GM21723 (cell line): ENCODE measurements around the gene MED27.

ENCODE experiments used
- ATAC-seq: cut with Tn5 transposase; IDR thresholded peaks from one replicate; pipeline ENCODE4 v1.9.1; 2021; ENCODE audit warnings: mild to moderate bottlenecking, moderate library complexity; ENCODE audit not compliant: unreplicated experiment

MED27 gene

DNA sequence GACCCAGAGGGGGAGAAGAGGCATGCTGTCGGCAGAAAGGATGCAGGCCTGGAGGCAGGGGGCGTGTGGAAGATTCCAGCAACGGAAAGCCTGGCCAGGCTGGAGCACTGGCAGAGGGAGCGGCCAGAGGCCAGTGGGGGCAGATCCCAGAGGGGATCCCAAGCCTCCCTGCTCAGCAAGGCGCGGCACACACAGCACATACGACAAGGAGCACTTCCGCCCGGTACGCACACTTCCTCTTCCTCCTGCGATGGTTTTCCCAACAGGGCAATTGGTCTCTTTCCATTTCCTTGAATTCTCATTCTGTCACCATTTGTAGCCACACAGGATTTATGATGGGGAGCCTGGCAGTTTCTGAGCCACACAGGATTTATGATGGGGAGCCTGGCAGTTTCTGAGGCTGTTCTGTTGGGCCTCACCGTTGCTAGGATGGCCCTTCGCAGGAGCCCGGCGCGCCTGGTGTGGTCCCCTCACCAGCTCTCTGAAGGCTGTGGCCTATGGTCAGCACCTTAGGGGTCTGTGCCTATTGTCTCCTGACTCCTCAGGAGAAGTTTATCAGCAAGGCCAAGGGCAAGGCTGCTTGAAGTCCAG, 216.3 kb downstream of the MED27 start:
- no peak for ATAC-seq

DNA sequence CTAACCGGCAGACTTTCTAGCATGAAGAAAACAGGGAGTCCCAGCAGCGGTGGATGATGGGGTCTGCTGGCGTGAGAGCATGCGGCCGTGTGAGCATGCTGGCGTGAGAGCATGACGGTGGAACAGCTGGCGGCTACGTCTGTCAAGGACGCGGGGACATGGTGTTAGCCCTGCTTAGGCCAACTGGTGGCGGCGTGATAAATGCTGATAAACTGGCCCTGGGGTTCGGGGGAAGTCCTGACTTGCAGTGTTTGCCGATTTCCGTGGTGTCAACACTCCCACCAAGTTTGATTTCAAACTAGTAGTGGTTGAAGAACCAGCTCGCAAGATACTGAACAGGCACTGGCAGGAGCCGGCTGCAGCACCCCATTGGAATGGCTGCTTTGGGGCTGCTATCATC, 217.4 kb downstream of the MED27 start:
- no peak for ATAC-seq

DNA sequence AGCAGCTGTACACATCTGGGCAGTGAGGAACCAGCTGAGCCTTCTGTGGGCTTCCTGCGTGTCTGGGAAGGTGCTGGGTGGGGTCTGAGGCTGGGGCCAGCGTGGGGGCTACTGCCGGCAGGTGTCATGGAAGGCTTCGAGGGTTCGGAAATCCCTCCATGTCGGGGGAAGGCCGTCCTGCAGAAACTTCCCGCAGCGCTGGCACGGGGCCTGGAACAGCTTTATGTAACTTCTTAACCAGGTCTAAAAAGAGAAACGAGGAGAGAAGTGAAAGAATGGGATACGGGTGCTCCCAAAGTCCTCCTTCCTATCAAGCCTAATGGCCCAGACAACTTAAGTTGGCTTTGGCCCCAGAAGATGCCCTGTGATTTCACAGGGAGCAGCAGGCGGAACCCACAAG, 219.2 kb downstream of the MED27 start:
- ATAC-seq, result no peak

- no peak for ATAC-seq
Observed at GRCh38 chr9:131858147-131858546, 221.5 kb downstream of the MED27 start.

- ATAC-seq, result no peak
Observed at GRCh38 chr9:131856105-131856504, 223.6 kb downstream of the MED27 start.

GRCh38 chr9:131854896-131855613, 224.6 kb downstream of the MED27 start:
- ATAC-seq, result no peak

DNA sequence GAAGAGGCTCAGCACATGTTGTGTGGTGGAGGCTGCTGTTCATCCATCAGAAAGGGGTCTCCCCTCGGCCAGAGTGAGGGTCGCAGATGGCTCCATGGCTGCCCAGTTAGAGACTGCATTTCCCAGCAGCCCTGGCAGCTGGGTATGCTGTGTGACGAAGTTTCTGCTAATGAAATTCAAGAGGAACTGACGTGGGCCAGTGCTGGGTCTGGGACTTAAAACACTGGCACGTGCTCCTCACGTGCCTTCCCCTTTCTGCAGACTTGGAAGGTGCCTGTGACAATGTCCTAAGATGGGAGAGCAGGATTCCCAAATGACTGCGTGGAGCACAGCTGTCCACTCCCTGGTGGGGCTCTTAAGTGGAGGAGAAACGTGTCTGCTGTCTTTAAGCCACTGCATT, 225.3 kb downstream of the MED27 start:
- ATAC-seq, result no peak

DNA sequence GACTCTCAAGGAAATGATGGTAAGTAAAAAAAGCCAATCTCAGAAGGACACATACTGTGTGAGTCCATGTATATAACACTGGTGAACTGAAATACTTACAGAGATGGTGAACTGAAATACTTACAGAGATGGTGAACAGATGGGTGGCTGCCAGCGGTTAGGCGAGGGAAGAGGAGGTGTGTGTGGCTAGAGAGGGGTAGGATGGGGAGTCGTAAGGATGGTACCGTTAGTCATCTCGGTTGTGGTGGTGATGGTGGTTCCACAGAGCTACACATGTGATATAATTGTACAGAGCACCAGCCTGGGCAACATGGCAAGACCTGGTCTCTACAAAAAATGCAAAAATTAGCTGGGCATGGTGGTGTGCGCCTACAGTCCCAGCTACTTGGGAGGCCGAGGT, 226.2 kb downstream of the MED27 start:
- no peak for ATAC-seq

- ATAC-seq, result no peak
Observed at GRCh38 chr9:131851414-131851813, 228.3 kb downstream of the MED27 start.

- ATAC-seq, result no peak
Observed at GRCh38 chr9:131849391-131849790, 230.3 kb downstream of the MED27 start.

DNA sequence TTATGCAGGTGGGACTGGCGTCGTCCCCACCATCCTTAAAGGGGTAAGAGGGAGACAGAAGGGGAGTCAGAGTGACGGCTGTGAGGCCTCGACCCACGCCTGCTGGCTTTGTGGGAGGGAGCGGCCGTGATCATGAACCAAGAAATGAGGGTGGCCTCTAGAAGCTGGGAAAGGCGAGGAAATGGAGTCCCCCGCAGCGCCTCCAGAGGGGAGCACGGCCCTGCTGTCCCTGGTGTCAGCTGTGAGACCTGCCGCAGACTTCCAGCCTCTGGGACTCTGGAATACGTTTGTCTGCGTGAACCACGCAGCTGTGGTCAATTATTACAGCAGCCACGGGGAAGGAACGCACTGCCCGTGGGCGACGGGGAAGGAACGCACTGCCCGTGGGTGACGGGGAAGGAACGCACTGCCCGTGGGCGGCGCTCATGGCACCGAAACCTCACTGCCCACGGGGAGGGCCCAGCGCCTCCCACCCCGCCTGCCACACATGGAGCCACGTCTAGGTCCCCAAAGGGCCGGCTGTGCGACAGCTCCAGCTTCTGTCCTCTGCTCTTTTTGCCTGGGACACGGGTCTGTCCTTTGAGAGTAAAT, 231.0 kb downstream of the MED27 start:
- ATAC-seq, result no peak

DNA sequence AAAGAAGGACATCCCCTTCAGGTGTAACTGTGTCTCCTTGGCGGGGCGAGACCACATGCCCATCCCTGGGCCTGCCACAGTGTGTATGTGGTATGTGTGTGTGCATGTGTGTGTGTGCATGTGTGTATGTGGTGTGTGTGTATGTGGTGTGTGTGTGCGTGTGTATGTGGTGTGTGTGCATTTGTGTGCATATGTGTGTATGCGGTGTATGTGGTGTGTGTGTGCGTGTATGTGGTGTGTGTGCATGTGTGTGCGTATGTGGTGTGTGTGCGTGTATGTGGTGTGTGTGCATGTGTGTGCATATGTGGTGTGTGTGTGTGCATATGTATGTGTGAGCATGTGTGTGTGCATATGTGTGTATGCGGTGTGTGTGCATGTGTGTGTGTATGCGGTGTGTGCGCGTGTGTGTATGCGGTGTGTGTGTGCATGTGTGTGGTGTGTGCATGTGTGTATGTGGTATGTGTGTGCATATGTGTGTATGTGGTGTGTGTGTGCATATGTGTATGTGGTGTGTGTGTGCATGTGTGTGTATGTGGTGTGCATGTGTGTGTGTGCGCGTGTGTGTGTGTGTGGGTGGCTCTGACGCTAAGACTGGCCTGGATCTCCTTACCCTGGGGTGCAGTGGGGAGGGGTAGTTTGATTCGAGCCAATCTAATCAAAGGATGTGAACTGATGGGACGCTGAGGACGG, 231.9 kb downstream of the MED27 start:
- no peak for ATAC-seq

DNA sequence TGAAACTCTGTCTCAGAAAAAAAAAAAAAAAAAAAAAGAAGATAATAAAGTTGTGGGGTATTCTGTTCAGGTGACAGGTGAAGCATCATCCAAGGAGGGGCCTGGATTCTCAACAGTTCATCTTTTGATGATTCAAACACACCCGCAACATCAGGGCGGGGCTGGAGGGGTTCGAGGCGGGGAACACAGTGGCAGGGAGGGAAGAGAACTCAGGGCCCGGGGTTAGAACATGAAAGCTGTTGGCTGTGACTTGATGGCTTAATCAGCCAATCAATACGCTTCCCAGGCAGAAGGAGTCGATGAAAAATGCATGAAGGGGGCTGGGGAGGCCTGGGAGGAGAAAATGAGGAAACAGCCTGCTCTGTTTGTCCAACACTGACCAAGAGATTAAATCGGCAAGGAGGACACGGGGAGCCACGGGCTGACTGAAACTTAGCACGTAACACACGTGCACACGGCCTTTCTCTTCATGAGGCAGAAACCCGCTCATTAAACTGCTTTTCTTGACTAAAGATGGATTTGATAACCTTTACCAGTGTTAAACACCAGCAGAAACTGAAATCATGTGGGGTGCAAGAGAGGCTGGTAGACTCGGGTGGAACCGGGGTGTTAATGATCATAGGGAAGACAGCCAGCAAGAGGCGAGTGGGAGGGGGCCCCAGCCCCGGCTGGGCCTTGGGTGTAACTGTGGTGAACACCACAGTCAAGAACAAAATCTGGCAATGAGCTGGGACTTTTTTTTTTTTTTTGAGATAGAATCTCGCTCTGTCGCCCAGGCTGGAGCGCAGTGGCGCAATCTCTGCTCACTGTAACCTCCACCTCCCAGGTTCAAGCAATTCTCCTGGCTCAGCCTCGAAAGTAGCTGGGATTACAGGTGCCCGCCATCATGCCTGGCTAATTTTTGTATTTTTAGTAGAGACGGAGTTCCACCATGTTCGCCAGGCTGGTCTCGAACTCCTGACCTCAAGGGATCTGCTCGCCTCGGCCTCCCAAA, 234.1 kb downstream of the MED27 start:
- ATAC-seq, result no peak

- ATAC-seq, result no peak
Observed at GRCh38 chr9:131844745-131845118, 234.9 kb downstream of the MED27 start.

DNA sequence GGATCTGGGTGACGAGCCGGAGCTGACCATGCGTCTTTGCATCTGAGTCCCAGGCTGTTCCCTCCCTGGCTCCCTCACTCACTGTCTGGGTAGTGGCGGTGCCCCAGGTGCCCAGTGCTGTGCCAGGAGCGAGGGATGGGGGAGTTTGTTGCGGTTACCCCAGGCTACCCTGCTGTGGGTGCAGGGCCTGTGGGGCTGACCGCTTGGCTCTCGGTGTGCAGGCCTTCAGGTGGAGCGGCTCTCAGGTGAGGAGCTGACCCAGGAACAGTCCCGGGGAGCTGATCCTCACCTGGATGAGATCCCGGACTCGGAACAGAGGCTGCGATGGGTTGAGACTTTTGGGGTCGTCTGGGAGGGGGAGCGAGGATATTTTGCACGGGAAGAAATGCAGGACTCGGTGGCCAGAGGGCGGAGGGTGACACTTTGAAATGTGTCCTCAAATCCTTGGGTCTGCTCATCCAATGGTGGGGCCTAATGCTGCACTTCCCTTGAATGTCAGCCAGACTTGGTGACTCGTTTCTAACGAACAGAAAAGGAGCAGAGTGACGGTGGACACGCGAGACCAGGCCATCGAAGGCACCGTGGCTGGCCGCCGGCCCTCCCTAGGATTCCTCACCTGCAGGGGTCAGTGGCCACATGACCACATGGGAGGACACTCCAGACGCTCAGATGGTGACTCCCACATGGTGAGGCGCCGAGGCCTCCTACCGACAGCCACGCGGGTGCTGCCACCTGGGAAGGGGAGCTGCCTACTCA, 235.5 kb downstream of the MED27 start:
- ATAC-seq, result no peak

- no peak for ATAC-seq
Observed at GRCh38 chr9:131841765-131842318, 237.8 kb downstream of the MED27 start.

DNA sequence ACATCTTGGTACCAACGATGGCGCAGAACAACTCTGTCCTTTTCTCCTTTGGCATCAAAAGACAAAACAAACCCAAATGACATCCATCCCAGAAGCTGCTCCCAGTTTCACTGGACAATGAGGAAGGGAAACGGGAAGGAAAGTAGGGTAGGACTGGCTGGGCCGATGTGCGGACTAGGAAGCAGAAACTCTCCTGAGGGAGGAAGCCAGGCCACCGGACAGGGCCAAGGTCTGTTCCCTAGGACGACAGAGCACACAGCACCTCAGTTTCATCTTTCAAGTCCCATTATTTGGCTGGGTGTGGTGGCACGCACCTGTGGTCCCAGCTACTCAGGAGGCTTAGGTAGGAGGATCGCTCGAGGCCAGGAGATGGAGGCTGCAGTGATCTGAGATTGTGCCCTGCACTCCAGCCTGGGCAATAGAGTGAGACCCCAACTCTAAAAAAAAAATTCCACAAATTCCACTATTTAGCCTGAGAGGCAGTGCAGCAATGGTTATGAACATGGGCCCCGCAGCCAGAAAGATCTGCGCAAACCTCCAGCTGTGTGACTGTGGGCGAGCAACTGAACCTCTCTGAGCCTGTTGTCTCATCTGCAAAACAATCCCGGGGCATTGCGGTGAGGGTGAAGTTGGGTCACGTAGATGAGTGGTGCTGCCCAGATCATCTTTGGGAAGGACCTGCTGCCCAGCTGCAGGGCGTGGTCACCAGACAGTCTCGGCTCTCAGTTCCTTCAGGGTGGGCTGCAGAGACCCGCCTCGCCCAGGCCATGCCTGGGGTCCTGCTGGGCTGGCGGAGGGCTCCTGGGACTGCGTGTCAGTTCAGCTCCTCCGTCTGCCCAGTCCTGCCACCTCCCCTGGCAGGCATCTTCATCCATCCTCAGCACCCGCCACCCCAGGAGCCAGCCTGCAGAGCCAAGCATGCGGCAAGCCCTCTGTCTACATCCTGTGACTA, 238.6 kb downstream of the MED27 start:
- ATAC-seq, result no peak

- ATAC-seq, result no peak
Observed at GRCh38 chr9:131840220-131840619, 239.4 kb downstream of the MED27 start.
